B cell (primary cell): ENCODE results near the gene HMCN1. TPM values are rescaled to one million over a fixed set of nuclear protein-coding genes. Genes with fewer than 3 reads are reported as not detected.

Source experiments
- ATAC-seq: fragments of 200-7000 bp; cut with Tn5 transposase; one replicate; pipeline ENCODE4 v1.10.0; 2021; ENCODE audit warnings: low read depth, mild to moderate bottlenecking, moderate number of reproducible peaks, moderate library complexity
- CTCF ChIA-PET: fragments of 350-600 bp; sonication (Branson Sonifier 250); formaldehyde crosslinking; loops from one replicate; lab custom pipeline; 2021; ENCODE audit warnings: antibody characterized with exemption, inconsistent platforms; lab: Charles Lee
- POLR2A ChIA-PET: fragments of 350-600 bp; sonication (Branson Sonifier 250); formaldehyde crosslinking; loops from one replicate; lab custom pipeline; 2021; ENCODE audit warnings: antibody characterized with exemption; lab: Charles Lee
- DNase-seq: peaks from one replicate; pipeline ENCODE4 v3.0.0; 2013
- H2AFZ ChIP-seq: 2 replicates; pipeline ENCODE4 v1.6.1; 2012; ENCODE audit warnings: mild to moderate bottlenecking, low read depth, low read length; ENCODE audit not compliant: insufficient read depth, poor library complexity, severe bottlenecking
- H3K27ac ChIP-seq, 2 donors: 1 replicate in 1 of 2; 2 replicates in 1 of 2; pipeline ENCODE4 v1.5.1; 2012 to 2013; ENCODE audit warnings: low read length in 2 of 2, mild to moderate bottlenecking in 2 of 2, moderate library complexity in 1 of 2
- H3K27me3 ChIP-seq, 4 experiments: fragments of 200-600 bp in 1 of 4; sonication (generic) in 1 of 4; replicated peaks in 1 of 4; 1 replicate in 2 of 4; 2 replicates in 2 of 4; pipeline versions ENCODE4 v1.6.1 to v1.7.0; 2013 to 2016; ENCODE audit warnings: low read length in 3 of 4, mild to moderate bottlenecking in 2 of 4, mixed read lengths in 1 of 4, moderate library complexity in 1 of 4; ENCODE audit not compliant: insufficient read depth in 4 of 4, control insufficient read depth in 3 of 4; ENCODE audit errors: control extremely low read depth in 1 of 4
- H3K36me3 ChIP-seq, 2 experiments: replicated peaks in 1 of 2; 1 replicate in 1 of 2; 2 replicates in 1 of 2; pipeline versions ENCODE4 v1.6.1 to v1.7.1; 2013; ENCODE audit warnings: low read length in 1 of 2; ENCODE audit not compliant: insufficient read depth in 2 of 2, control insufficient read depth in 1 of 2; ENCODE audit errors: control extremely low read depth in 1 of 2, extremely low read depth in 1 of 2
- H3K4me1 ChIP-seq, 2 donors: fragments of 200-600 bp in 1 of 2; sonication (generic) in 1 of 2; 1 replicate in 1 of 2; 2 replicates in 1 of 2; pipeline versions ENCODE4 v1.5.1 to v1.6.1; 2013 to 2017; ENCODE audit warnings: low read length in 2 of 2; ENCODE audit not compliant: control insufficient read depth in 2 of 2, insufficient read depth in 2 of 2
- H3K4me2 ChIP-seq: replicated peaks from 2 replicates; pipeline ENCODE3; 2012; ENCODE audit warnings: mild to moderate bottlenecking, low read depth, low read length; ENCODE audit not compliant: poor library complexity, severe bottlenecking
- H3K4me3 ChIP-seq, 5 experiments: fragments of 200-600 bp in 1 of 5; sonication (generic) in 1 of 5; 1 replicate in 3 of 5; 2 replicates in 2 of 5; pipeline versions ENCODE4 v1.5.1 to v1.7.0; 2011 to 2016; ENCODE audit warnings: low read length in 4 of 5, mild to moderate bottlenecking in 4 of 5, low read depth in 2 of 5, control low read depth in 1 of 5, moderate library complexity in 1 of 5; ENCODE audit not compliant: insufficient read depth in 1 of 5; ENCODE audit errors: control extremely low read depth in 1 of 5, extremely low read depth in 1 of 5
- H3K79me2 ChIP-seq: fragments of 200-600 bp; sonication (generic); one replicate; pipeline ENCODE4 v1.6.0; 2016; ENCODE audit warnings: low read length; ENCODE audit not compliant: control insufficient read depth, insufficient read depth
- H3K9ac ChIP-seq: fragments of 200-600 bp; sonication (generic); 2 replicates; pipeline ENCODE4 v1.6.1; 2017; ENCODE audit warnings: mild to moderate bottlenecking, low read length, moderate library complexity
- H3K9me3 ChIP-seq, 3 donors: one replicate each; pipeline versions ENCODE4 v1.6.1 to v1.7.1; 2013; ENCODE audit warnings: low read length in 2 of 3; ENCODE audit not compliant: control insufficient read depth in 2 of 3, insufficient read depth in 1 of 3; ENCODE audit errors: control extremely low read depth in 1 of 3
- H4K20me1 ChIP-seq: 2 replicates; pipeline ENCODE4 v1.6.0; 2012; ENCODE audit warnings: mild to moderate bottlenecking, low read length; ENCODE audit not compliant: insufficient read depth, control insufficient read depth, poor library complexity, severe bottlenecking
- H3K27ac Mint-ChIP-seq: one replicate; pipeline ENCODE4 v1.8.0; 2021; ENCODE audit warnings: mixed read lengths
- H3K27me3 Mint-ChIP-seq: one replicate; pipeline ENCODE4 v1.8.0; 2021; ENCODE audit warnings: mixed read lengths
- H3K4me1 Mint-ChIP-seq: one replicate; pipeline ENCODE4 v1.8.0; 2021; ENCODE audit warnings: mixed read lengths
- H3K4me3 Mint-ChIP-seq: one replicate; pipeline ENCODE4 v1.8.0; 2021; ENCODE audit warnings: mixed read lengths
- H3K9me3 Mint-ChIP-seq: one replicate; pipeline ENCODE4 v1.8.0; 2022; ENCODE audit warnings: mixed read lengths; ENCODE audit not compliant: insufficient read depth
- CTCF ChIP-seq: fragments of 200-600 bp; IDR thresholded peaks from one replicate; pipeline ENCODE4 v1.8.0; 2022; ENCODE audit warnings: antibody characterized with exemption, mild to moderate bottlenecking
- EZH2 ChIP-seq: IDR thresholded peaks from 2 replicates; pipeline ENCODE4 v1.6.1; 2012; ENCODE audit warnings: borderline replicate concordance, low read depth, mild to moderate bottlenecking, moderate library complexity, low read length; ENCODE audit not compliant: insufficient read depth, poor library complexity, severe bottlenecking
- WGBS: methylation state at CpG from one replicate; pipeline ENCODE4 v1.1.5; 2013; ENCODE audit warnings: missing lambda C conversion rate; ENCODE audit not compliant: insufficient coverage; 5-methylcytosine and 5-hydroxymethylcytosine counted together
- intact Hi-C: fragments of 100-400 bp; cut with micrococcal nuclease; formaldehyde crosslinking; loops from one replicate; pipeline ENCODE4 v1.10.0; 2022
- polyA plus RNA-seq: library from polyadenylated mRNA; depleted of rRNA; stranded (reverse); fragments of >200 nt; gene quantifications from 2 replicates; pipeline ENCODE4 v1.2.3, GENCODE V29; 2012
- total RNA-seq, 2 donors: library from RNA; stranded (reverse); fragments of 120-200 nt in 1 of 2; gene quantifications; 1 replicate in 1 of 2; 2 replicates in 1 of 2; pipeline versions ENCODE4 v1.2.3 to v1.2.4, GENCODE V29; 2013 to 2022

Gene HMCN1
- total and polyA plus RNA-seq, 2 donors (not counting 1 experiment from before 2014, with no cell fraction given): not detected

GRCh38 chr1:186027621-186028020 lies 293.4 kb downstream of the HMCN1 start:
- no peak overlapping the region for H2AFZ ChIP-seq
- Mint-ChIP-seq H3K27ac (no peak overlapping the region), H3K4me3 (no peak overlapping the region), H3K27me3 (no peaks in the 10 kb centered on the region), H3K9me3 (peaks cover 4% of the 10 kb centered on the region), H3K4me1 (no peaks in the 10 kb centered on the region)
- H3K4me3 ChIP-seq: no peak overlapping the region
- peaks cover 0 to 2% (median 0%) of the 10 kb centered on the region in 3 donors for H3K9me3 ChIP-seq
- no peak overlapping the region for H3K9ac ChIP-seq
- TF ChIP-seq CTCF (no peak), EZH2 (no peak)
- ATAC-seq: no peak
- no peaks in the 10 kb centered on the region for H3K79me2 ChIP-seq
- H3K27ac ChIP-seq: no peak overlapping the region
- H4K20me1 ChIP-seq: no peaks in the 10 kb centered on the region
- WGBS: no CpG with 5 or more reads among the region's 3 CpGs
- POLR2A ChIA-PET: no interaction called here
- no peaks in the 10 kb centered on the region for H3K27me3 ChIP-seq
- CTCF ChIA-PET: no interaction called here
- intact Hi-C loops: no loop called here
- H3K4me2 ChIP-seq: no peak overlapping the region
- no peaks in the 10 kb centered on the region for H3K4me1 ChIP-seq
- no peaks in the 10 kb centered on the region for H3K36me3 ChIP-seq
- no peak for DNase-seq

- Mint-ChIP-seq H3K27ac (no peak overlapping the region), H3K27me3 (no peaks in the 10 kb centered on the region), H3K9me3 (peaks cover 4% of the 10 kb centered on the region), H3K4me3 (no peak overlapping the region), H3K4me1 (no peaks in the 10 kb centered on the region)
- H2AFZ ChIP-seq: no peak overlapping the region
- no peak overlapping the region for H3K9ac ChIP-seq
- POLR2A ChIA-PET: no interaction called here
- H3K4me1 ChIP-seq: no peaks in the 10 kb centered on the region
- no peaks in the 10 kb centered on the region for H3K36me3 ChIP-seq
- H3K4me2 ChIP-seq: no peak overlapping the region
- H3K9me3 ChIP-seq: peaks cover 0 to 2% (median 0%) of the 10 kb centered on the region in 3 donors
- DNase-seq: no peak
- no peaks in the 10 kb centered on the region for H3K27me3 ChIP-seq
- H3K4me3 ChIP-seq: no peak overlapping the region
- no peaks in the 10 kb centered on the region for H3K79me2 ChIP-seq
- TF ChIP-seq EZH2 (no peak), CTCF (no peak)
- H3K27ac ChIP-seq: no peak overlapping the region
- intact Hi-C loops: no loop called here
- CTCF ChIA-PET: no interaction called here
- no peak for ATAC-seq
- no peaks in the 10 kb centered on the region for H4K20me1 ChIP-seq
These were observed 296.3 kb downstream of the HMCN1 start for GRCh38 chr1:186030453-186030852.
